HUES64 (cell line): Measurements from ENCODE around the gene UBE2N.
"Not testable (repeated sequence)": the region's sequence is repeated elsewhere in the genome, so short reads cannot be mapped to it uniquely, and the experiment has no call there.

Experiments
- H3K27ac ChIP-seq: 2 replicates; pipeline ENCODE4 v1.7.0; 2013; ENCODE audit warnings: low read depth, low read length, inconsistent platforms
- H3K27me3 ChIP-seq: 2 replicates; pipeline ENCODE4 v1.6.1; 2013; ENCODE audit warnings: mild to moderate bottlenecking, low read length; ENCODE audit not compliant: insufficient read depth
- H3K36me3 ChIP-seq: 2 replicates; pipeline ENCODE4 v1.6.1; 2013; ENCODE audit warnings: mild to moderate bottlenecking, low read length; ENCODE audit not compliant: insufficient read depth
- H3K4me1 ChIP-seq: 2 replicates; pipeline ENCODE4 v1.6.1; 2013; ENCODE audit warnings: mild to moderate bottlenecking, low read length, moderate library complexity; ENCODE audit not compliant: insufficient read depth
- H3K4me3 ChIP-seq: 2 replicates; pipeline ENCODE4 v1.5.1; 2013; ENCODE audit warnings: mild to moderate bottlenecking, low read length, moderate library complexity
- H3K9ac ChIP-seq: 2 replicates; pipeline ENCODE4 v1.6.1; 2013; ENCODE audit warnings: mild to moderate bottlenecking, low read depth, low read length
- H3K9me3 ChIP-seq: 2 replicates; pipeline ENCODE4 v1.6.1; 2013; ENCODE audit warnings: low read depth, low read length; ENCODE audit not compliant: insufficient read depth
- WGBS: fragments of 150-250, 120-280 bp; methylation state at CpG from one replicate; pipeline ENCODE4 v1.1.7; 2013; ENCODE audit warnings: missing lambda C conversion rate; 5-methylcytosine and 5-hydroxymethylcytosine counted together

UBE2N gene

DNA sequence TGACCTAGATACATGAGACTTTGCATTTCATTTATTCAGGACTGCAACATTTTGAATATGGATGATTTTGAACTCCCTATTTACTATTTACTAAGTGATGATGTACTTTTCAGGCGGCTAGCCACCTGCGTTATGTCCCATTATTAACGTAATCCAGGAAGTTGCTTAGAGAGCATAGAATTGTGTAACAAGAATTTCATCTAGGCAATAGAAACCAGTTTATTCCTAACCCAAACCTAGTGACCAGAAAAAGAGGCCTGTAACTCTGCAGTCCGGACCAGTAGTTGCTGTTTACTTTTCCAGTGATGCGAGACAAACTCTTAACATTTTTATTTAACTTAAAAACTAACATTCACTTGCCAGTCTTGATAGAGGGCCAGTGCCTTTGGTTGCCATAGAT lies 51.7 kb downstream of the UBE2N start:
- Histone ChIP-seq H3K27ac (no peak overlapping the region), H3K9me3 (no peaks in the 10 kb centered on the region), H3K36me3 (peaks cover 23% of the 10 kb centered on the region), H3K9ac (no peak overlapping the region), H3K4me1 (peaks cover 4% of the 10 kb centered on the region; the same call in 1 of the 2 replicates), H3K4me3 (no peak overlapping the region), H3K27me3 (no peaks in the 10 kb centered on the region)
- WGBS, result 90% methylated on average over 5 of the region's 5 CpGs

DNA sequence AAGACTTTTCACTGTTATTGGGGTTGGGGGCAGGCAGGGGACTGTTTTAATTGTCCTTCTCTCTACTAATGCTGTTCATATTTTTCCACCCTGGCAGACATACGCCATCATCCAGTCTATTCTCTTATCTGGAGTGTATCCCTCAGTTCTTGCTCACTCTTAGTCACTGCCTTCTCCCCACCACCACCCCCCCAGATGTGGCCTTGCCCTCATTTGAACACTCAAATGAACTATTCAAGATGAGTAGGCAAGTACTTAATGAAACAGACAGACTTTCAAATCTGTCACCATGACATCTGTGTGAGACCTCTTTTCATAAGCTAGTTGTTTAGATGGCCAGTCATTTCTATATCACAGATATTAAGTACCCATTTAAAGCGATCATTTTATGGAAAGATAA lies 54.0 kb downstream of the UBE2N start:
- no peaks in the 10 kb centered on the region for H3K27me3 ChIP-seq
- WGBS, result 83% methylated on average over 2 of the region's 2 CpGs
- H3K27ac ChIP-seq, result no peak overlapping the region
- no peak overlapping the region for H3K4me3 ChIP-seq
- no peaks in the 10 kb centered on the region for H3K9me3 ChIP-seq
- no peak overlapping the region for H3K9ac ChIP-seq
- H3K36me3 ChIP-seq, result peaks cover 15% of the 10 kb centered on the region; the same call in 1 of the 2 replicates
- H3K4me1 ChIP-seq, result peaks cover 4% of the 10 kb centered on the region; the same call in 1 of the 2 replicates

DNA sequence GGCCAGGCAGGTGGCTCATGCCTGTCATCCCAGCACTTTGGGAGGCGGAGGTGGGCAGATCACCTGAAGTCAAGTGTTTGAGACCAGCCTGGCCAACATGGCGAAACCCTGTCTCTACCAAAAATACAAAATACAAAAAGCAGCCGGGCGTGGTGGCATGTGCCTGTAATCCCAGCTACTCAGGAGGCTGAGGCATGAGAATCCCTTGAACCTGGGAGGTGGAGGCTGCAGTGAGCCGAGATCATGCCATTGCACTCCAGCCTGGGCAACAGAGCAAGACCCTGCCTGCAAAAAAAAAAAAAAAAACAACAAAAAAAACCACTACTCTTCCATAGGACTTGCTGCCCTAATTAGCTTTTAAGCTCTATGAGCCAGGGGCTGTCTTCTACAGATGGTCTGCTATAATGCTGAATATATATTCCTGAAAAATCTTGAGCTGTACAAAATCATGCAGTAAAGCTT lies 59.7 kb downstream of the UBE2N start:
- 92% methylated on average over 5 of the region's 5 CpGs for WGBS
- peaks cover 26% of the 10 kb centered on the region for H3K4me1 ChIP-seq
- not testable (repeated sequence) for H3K36me3 ChIP-seq, H3K4me3 ChIP-seq, H3K27me3 ChIP-seq, H3K9ac ChIP-seq, H3K27ac ChIP-seq, H3K9me3 ChIP-seq

DNA sequence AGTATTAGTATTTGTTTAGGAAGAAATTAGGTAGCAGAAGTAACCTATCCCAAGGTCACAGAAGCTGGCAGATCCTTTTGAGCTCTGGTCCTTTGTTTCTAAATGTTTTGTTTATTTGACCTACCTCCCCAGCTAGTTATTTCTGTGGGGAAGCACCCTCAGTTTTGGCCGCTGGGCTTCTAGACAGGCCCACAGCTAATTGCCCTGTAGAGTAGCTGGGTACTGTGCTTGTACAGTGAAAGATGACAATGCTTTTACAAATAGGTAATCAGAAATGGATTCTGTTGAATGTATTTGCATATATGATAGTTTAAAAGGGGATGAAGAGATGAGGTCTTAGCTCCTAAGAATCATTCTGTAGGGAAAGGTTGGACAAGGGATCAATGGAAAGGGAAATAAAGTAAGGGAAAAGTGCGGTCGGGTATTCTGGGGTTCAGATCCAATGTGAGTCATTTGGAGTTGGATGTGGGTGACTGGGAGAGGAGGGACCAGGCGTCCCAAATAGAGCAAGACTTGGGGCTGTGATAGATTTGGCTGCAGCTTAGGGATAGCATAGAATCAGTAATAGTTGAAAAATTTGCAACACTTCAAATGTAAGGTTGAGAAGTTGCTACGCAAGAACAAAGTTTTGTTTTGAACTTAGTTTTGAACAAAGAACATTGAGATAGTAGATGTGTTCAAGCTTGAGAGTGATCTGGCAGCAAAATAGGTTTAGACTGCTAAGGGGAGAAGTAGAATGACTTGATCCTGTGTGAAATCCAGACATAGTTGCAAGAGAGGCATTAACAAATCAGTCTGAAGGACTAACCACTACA lies 60.4 kb downstream of the UBE2N start:
- H3K9ac ChIP-seq, result peak overlapping the region; percentile 32; the same call in 1 of the 2 replicates
- 81% methylated on average over 5 of the region's 5 CpGs for WGBS
- H3K4me1 ChIP-seq, result peaks cover 33% of the 10 kb centered on the region
- H3K9me3 ChIP-seq, result no peaks in the 10 kb centered on the region
- peak overlapping the region; percentile 82 for H3K4me3 ChIP-seq
- H3K27ac ChIP-seq, result no peak overlapping the region
- 0 out of 2 replicates have a peak, but pooled peaks cover 2% of the 10 kb centered on the region for H3K36me3 ChIP-seq
- H3K27me3 ChIP-seq, result no peaks in the 10 kb centered on the region

DNA sequence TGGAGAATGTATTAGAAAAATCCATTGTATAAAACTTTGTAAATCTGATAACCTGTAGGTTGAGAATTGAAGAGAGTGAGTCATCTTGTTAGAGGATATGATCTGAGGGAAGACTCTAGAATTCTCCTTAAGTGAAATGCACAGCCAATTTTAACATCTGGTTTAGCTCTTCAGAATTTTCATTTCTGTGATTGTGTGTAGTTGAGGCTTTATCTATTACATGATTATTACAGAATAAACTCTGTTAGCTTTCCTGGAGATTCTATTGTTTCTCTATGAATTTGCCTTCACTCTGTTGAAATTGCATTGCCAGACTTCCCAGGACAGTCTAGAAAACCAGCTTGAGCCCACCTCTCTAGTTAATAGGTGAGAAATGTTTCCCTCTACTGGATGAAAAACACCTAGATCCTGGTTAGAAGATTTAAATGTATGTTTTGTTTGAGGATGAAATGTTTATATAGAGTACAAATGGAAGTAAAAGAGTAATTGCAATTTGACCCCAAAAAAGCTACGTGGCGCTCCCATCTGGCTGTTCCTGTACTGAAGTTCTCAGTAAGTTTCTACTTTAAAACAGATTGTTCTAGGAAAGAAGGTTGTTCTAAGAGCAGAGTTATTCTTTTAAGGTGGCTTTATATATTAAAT lies 61.1 kb downstream of the UBE2N start:
- WGBS, result 64% methylated on average over 2 of the region's 2 CpGs
- Histone ChIP-seq H3K27ac (no peak overlapping the region), H3K4me3 (peak overlapping the region; percentile 82), H3K9me3 (no peaks in the 10 kb centered on the region), H3K27me3 (no peaks in the 10 kb centered on the region), H3K4me1 (peaks cover 40% of the 10 kb centered on the region), H3K36me3 (0 out of 2 replicates have a peak, but pooled peaks cover 2% of the 10 kb centered on the region), H3K9ac (peak overlapping the region; percentile 32; the same call in 1 of the 2 replicates)

DNA sequence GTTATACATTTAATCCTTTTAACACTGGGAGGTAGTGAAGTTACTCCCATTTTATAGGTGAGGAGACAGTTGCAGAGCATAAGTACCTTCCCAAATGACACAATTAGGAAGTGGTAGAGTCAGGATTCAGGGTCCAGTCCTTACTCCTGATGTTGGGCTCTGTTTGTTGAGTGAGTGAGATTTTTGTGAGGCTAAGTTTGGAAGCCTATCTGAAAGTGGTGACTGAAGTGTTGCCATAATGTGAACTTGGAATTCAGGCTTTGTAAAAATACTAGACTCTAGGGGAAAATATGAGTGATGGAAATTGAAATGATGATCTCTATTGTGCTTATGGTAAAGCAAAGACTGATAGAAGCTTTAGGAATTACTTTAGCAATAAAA lies 61.8 kb downstream of the UBE2N start:
- peaks cover 41% of the 10 kb centered on the region for H3K4me1 ChIP-seq
- no peaks in the 10 kb centered on the region for H3K27me3 ChIP-seq
- H3K9ac ChIP-seq, result peak overlapping the region; percentile 88; the same call in 1 of the 2 replicates
- 0 out of 2 replicates have a peak, but pooled peaks cover under 1% of the 10 kb centered on the region for H3K36me3 ChIP-seq
- H3K27ac ChIP-seq, result no peak overlapping the region
- H3K9me3 ChIP-seq, result no peaks in the 10 kb centered on the region
- H3K4me3 ChIP-seq, result peak overlapping the region; percentile 82

DNA sequence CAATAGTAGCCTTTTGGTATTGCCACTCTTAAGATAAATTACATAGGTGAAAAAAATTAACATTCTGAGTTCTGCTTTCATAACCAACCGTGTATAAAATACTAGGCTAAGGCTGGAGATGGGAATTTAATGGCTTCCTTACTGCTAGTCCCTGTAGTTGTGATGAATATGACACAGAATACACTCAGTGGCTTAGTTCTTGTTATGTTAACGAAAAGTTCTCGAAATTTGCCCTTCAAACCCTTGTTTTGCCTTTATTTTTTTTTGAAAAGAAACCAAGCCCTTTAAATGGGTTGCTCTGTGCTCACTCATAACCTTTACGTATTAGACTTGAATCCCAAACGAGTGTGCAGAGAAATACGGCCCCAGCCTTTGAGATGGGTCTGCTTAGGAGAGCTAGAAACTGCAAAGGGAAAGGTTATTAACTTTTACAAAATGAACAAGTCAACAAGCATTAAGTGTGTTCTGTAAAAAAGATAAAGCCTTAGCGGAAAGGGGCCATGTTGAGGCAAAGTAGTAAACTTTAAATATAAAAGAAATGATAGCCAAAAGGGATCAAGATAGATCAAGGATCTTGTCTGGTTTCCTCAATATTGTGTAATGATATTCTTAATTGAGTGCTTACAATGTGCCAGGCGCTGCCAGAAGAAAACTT lies 62.3 kb downstream of the UBE2N start:
- H3K4me1 ChIP-seq, result peaks cover 42% of the 10 kb centered on the region
- peak overlapping the region; percentile 82 for H3K4me3 ChIP-seq
- peak overlapping the region; percentile 88 for H3K9ac ChIP-seq
- H3K9me3 ChIP-seq, result no peaks in the 10 kb centered on the region
- H3K27me3 ChIP-seq, result no peaks in the 10 kb centered on the region
- 8% methylated on average over 8 of the region's 8 CpGs for WGBS
- no peak overlapping the region for H3K27ac ChIP-seq
- H3K36me3 ChIP-seq, result no peaks in the 10 kb centered on the region

DNA sequence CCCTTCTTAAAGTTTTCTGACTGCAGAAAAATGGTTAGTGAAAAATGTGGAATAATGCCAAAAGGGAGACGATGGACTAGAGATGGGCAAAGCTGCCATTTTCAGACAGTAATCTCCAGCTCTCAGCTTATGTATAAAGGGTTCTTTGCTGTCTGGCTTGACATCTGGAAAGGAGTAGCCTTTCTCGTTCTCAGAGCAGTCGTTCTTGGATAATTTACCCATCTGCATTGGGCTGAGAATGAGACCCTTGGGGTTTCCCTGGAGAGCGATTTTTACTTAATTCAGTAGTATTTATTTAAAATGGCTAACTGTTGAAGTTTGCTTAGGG lies 62.8 kb downstream of the UBE2N start:
- no peak overlapping the region for H3K27ac ChIP-seq
- no peaks in the 10 kb centered on the region for H3K9me3 ChIP-seq
- H3K4me1 ChIP-seq, result peaks cover 47% of the 10 kb centered on the region
- WGBS, result 0% methylated on average over 4 of the region's 4 CpGs
- peak overlapping the region; percentile 88 for H3K9ac ChIP-seq
- no peaks in the 10 kb centered on the region for H3K27me3 ChIP-seq
- no peaks in the 10 kb centered on the region for H3K36me3 ChIP-seq
- peak overlapping the region; percentile 82 for H3K4me3 ChIP-seq

DNA sequence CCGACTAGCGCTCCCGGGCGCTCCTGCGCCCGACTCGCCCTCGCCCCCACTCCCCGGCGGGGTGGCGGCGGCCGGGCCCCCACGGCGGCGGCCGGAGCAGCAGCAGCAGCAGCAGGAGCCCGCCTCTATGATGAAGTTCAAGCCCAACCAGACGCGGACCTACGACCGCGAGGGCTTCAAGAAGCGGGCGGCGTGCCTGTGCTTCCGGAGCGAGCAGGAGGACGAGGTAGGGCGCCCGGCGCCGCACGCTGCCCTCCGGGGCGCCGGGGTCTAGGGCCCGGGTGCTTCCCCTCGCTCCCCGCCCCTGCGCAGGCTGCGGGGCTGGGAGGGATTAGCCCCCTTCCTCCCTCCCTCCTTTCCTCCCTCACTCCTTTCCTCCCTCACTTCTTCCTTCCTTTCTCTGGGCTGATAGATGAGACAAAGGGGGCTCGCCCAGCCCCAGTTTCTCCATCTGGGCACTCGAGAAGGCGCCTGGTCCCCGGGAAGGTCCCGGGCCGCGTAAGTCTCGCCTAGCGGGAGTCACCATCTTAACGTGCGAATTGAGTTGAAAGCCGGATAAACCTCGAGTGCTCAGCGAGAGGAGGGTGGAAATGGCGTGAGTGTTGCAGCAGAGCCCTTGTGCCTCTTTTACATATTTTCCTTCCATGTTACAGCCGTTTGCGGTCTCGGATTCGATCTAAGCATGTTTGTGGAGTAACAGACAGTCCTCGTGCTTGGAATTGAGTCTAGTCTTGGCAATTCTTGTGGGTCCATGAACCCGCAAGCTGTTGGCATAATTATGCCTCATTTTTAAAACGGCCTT lies 63.4 kb downstream of the UBE2N start:
- peak overlapping the region; percentile 32 for H3K27ac ChIP-seq
- H3K36me3 ChIP-seq, H3K9me3 ChIP-seq, H3K27me3 ChIP-seq: not testable (repeated sequence)
- peak overlapping the region; percentile 88 for H3K9ac ChIP-seq
- under 1% methylated on average over 46 of the region's 64 CpGs for WGBS
- peak overlapping the region; percentile 82 for H3K4me3 ChIP-seq
- peaks cover 52% of the 10 kb centered on the region for H3K4me1 ChIP-seq

DNA sequence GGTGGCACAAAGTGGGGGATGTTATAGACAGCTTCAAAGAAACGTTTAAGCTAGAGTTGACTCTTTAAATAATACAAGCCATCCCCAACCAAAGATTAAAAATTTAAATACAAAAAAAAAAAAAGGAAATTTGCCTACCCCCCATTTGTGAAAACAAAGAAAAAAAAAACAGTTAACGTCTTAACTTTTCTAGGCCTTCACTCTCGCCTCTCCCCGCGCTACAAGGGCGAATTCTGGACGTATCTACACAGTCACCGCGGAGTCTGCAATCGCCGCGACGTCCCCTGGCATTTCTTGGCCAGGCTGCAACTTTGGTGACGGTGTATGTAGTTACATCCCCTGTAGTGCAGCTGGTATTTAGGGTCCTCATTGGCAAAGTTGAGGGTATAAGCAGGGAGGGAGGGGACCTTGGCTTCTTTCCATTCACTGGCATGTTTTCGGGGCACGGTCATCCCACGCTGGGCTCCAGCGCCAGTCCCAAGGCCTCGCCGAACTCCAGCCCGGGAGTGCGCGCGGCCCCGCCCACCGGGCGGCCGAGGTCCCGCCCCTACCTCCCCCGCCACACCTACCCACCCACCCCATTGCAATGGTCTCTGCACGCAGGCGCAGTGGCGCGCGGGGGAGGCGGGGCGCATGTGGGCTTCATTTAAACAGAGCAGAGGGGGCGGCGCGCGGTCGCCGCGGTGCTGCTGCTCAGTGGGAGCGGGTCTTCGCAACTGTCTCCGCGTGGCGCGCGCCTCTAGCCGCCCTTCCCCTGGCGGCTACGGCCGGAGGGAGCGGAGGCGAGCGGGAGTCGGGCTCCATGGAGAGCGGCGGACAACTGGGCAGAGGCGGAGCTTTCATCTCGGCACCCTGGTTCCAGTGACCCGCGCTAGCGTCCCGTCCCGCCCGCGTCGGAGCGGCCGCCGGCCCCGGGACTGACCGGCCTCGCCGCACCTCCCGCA lies 64.2 kb downstream of the UBE2N start, which contains the start of gene NUDT4:
TSS of gene NUDT4 (plus strand) at position 674 of the 944 bp plus-strand sequence. CDS start 398 bp downstream, outside the sequence.
- Histone ChIP-seq H3K4me3 (peak within 1 kb of the TSS; percentile 82), H3K27me3 (no peaks in the 10 kb centered on the region), H3K36me3 (no peaks in the 10 kb centered on the region), H3K9me3 (no peaks in the 10 kb centered on the region), H3K9ac (peak within 1 kb of the TSS; percentile 88), H3K27ac (peak within 1 kb of the TSS; percentile 32), H3K4me1 (peaks cover 57% of the 10 kb centered on the region)
- WGBS, result 5% methylated on average over 59 of the region's 79 CpGs
